Keratinocyte (primary cell): ENCODE results near the gene CCDC68. TPM values are rescaled to one million over a fixed set of nuclear protein-coding genes. Genes with fewer than 3 reads are reported as not detected.

Source experiments
- DNase-seq: peaks from one replicate; pipeline ENCODE4 v3.0.0-alpha.2; 2011; ENCODE audit warnings: low read depth, missing footprints, low spot score
- FAIRE-seq: peaks from 2 replicates; lab custom pipeline; 2011; peaks lifted over from hg19 to GRCh38; lab: Jason Lieb, UNC
- H2AFZ ChIP-seq: 2 replicates; pipeline ENCODE4 v1.6.0; 2012; ENCODE audit warnings: low read length, control low read depth, inconsistent platforms; ENCODE audit not compliant: control insufficient read depth
- H3K27ac ChIP-seq: 2 replicates; pipeline ENCODE4 v1.5.1; 2011; ENCODE audit warnings: low read length; ENCODE audit not compliant: control insufficient read depth, insufficient read depth
- H3K27me3 ChIP-seq: 3 replicates; pipeline ENCODE4 v1.6.0; 2011; ENCODE audit warnings: low read length; ENCODE audit not compliant: control insufficient read depth, insufficient read depth; ENCODE audit errors: extremely low read depth
- H3K36me3 ChIP-seq, 2 experiments: 2 replicates in 1 of 2; 3 replicates in 1 of 2; pipeline ENCODE4 v1.5.1; 2011; ENCODE audit warnings: low read length in 2 of 2, mild to moderate bottlenecking in 1 of 2; ENCODE audit not compliant: control insufficient read depth in 2 of 2, insufficient read depth in 2 of 2; ENCODE audit errors: extremely low read depth in 1 of 2
- H3K4me1 ChIP-seq: 3 replicates; pipeline ENCODE4 v1.5.1; 2011; ENCODE audit warnings: low read length; ENCODE audit not compliant: control insufficient read depth, insufficient read depth; ENCODE audit errors: extremely low read depth
- H3K4me2 ChIP-seq: 3 replicates; pipeline ENCODE4 v1.6.0; 2011; ENCODE audit warnings: low read depth, low read length; ENCODE audit not compliant: control insufficient read depth, insufficient read depth; ENCODE audit errors: extremely low read depth
- H3K4me3 ChIP-seq, 3 experiments: fragments of 200-600 bp in 1 of 3; sonication (generic) in 1 of 3; 2 replicates in 2 of 3; 3 replicates in 1 of 3; pipeline ENCODE4 v1.5.1; 2011 to 2016; ENCODE audit warnings: low read length in 3 of 3, mild to moderate bottlenecking in 3 of 3, control low read depth in 2 of 3, inconsistent platforms in 1 of 3, low read depth in 1 of 3, mixed read lengths in 1 of 3, mixed run types in 1 of 3, moderate library complexity in 1 of 3; ENCODE audit not compliant: control insufficient read depth in 2 of 3, insufficient read depth in 2 of 3; ENCODE audit errors: extremely low read depth in 1 of 3
- H3K79me2 ChIP-seq: 2 replicates; pipeline ENCODE4 v1.6.0; 2012; ENCODE audit warnings: low read length; ENCODE audit not compliant: control insufficient read depth, insufficient read depth
- H3K9ac ChIP-seq: 3 replicates; pipeline ENCODE4 v1.6.0; 2011; ENCODE audit warnings: low read length; ENCODE audit not compliant: control insufficient read depth, insufficient read depth; ENCODE audit errors: extremely low read depth
- H3K9me1 ChIP-seq: 3 replicates; pipeline ENCODE4 v1.6.0; 2011; ENCODE audit warnings: low read length; ENCODE audit not compliant: control insufficient read depth, insufficient read depth; ENCODE audit errors: extremely low read depth
- H3K9me3 ChIP-seq: 2 replicates; pipeline ENCODE4 v1.5.1; 2012; ENCODE audit warnings: low read depth, low read length; ENCODE audit not compliant: control insufficient read depth
- H4K20me1 ChIP-seq: 3 replicates; pipeline ENCODE4 v1.6.0; 2011; ENCODE audit warnings: low read length; ENCODE audit not compliant: control insufficient read depth, insufficient read depth; ENCODE audit errors: extremely low read depth
- CTCF ChIP-seq, 3 experiments: IDR thresholded peaks in 1 of 3; conservative IDR thresholded peaks in 1 of 3; optimal IDR thresholded peaks in 1 of 3; 2 replicates in 2 of 3; 3 replicates in 1 of 3; pipeline versions ENCODE3 to v1.5.1; 2011; ENCODE audit warnings: low read length in 3 of 3, mild to moderate bottlenecking in 3 of 3, moderate library complexity in 2 of 3, control low read depth in 1 of 3, inconsistent platforms in 1 of 3; ENCODE audit not compliant: insufficient read depth in 2 of 3; ENCODE audit errors: extremely low read depth in 1 of 3
- EZH2 ChIP-seq: IDR thresholded peaks from one replicate; pipeline ENCODE4 v1.6.1; 2012; ENCODE audit warnings: inconsistent platforms, mild to moderate bottlenecking, low read length, moderate library complexity
- dilution Hi-C: fragments of 300-500 bp; cut with MboI; formaldehyde crosslinking; loops from one replicate; pipeline ENCODE4 v1.7.0; 2020; ENCODE audit warnings: low sequenced_read_pairs; ENCODE audit not compliant: extremely low pct_ligation_motif_present
- polyA plus RNA-seq, 5 experiments: library from polyadenylated mRNA; depleted of rRNA in 3 of 5; stranded (reverse) in 3 of 5; stranded (forward) in 1 of 5; unstranded in 1 of 5; fragments of >200 nt; gene quantifications; 1 replicate in 1 of 5; 2 replicates in 3 of 5; 3 replicates in 1 of 5; pipeline versions ENCODE4 v1.2.1 to v1.2.3, GENCODE V29; 2011 to 2012; ENCODE audit warnings: missing spikeins in 2 of 5, low read depth in 1 of 5, low replicate concordance in 1 of 5

Gene CCDC68
- polyA plus RNA-seq, 1 donor (not counting 4 experiments of a cell fraction or from before 2014, with no cell fraction given), result 2.7 TPM

DNA sequence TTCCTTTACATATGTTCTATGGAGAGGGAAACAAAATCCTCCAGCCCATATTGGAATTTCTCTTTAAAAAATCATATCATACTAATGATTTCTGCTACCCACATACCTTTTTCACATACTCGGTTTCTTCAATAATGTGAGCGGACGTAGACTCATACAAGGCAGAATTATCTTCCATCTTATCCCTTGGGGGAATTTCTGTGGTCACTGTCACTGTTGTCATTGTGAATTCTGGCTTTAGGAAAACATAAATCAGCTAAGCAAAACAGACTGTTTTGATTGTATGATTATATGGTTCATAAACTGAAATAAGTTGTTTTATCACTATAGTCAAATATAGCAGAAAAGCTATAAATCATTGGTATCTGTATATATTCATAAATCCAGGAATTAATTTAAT lies 16.7 kb downstream of the CCDC68 start:
- H3K9me3 ChIP-seq, result no peaks in the 10 kb centered on the region
- no peaks in the 10 kb centered on the region for H3K9me1 ChIP-seq
- no peaks in the 10 kb centered on the region for H3K27me3 ChIP-seq
- H3K4me2 ChIP-seq, result no peak overlapping the region
- no peak overlapping the region for H3K27ac ChIP-seq
- H4K20me1 ChIP-seq, result no peaks in the 10 kb centered on the region
- DNase-seq (no peak), FAIRE-seq (peak; percentile 20)
- dilution Hi-C loops, result no loop called here
- H3K36me3 ChIP-seq, result no peaks in the 10 kb centered on the region
- H2AFZ ChIP-seq, result no peak overlapping the region
- no peak overlapping the region for H3K4me3 ChIP-seq
- H3K79me2 ChIP-seq, result no peaks in the 10 kb centered on the region
- no peak overlapping the region for H3K9ac ChIP-seq
- TF ChIP-seq CTCF (optimal IDR thresholded peaks at IDR 0.05 in 1 of 3, IDR thresholded peaks at IDR 0.05 in 1 of 3, conservative IDR thresholded peaks at IDR 0.05 in 1 of 3; ENCODE audit: extremely low read depth in 1 of 3, insufficient read depth in 2 of 3, low read length in 3 of 3), result no peak
- TF ChIP-seq EZH2, result no peak
- H3K4me1 ChIP-seq, result peaks cover 3% of the 10 kb centered on the region

DNA sequence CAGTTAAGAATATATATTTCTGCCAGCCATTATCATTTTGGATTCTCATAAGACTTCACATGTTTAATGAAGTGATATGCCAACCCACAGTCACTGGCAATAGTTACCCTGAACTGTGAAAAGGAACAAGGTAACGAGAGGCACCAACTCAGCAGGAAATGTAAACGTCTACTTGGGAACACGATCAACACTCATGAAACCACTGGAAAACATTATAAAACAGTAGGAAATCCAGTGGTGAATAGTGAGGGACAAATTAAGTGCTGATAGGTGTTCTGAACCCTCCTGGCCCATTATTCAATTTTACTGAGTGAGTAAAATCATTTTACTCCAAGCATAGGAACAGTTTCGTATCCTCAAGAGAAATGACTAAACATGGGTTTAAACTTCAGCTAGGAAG lies 17.1 kb downstream of the CCDC68 start:
- H3K9ac ChIP-seq, result no peak overlapping the region
- DNase-seq (no peak), FAIRE-seq (no peak)
- no peaks in the 10 kb centered on the region for H3K79me2 ChIP-seq
- H4K20me1 ChIP-seq, result no peaks in the 10 kb centered on the region
- H3K4me3 ChIP-seq, result no peak overlapping the region
- no peaks in the 10 kb centered on the region for H3K9me3 ChIP-seq
- H3K4me1 ChIP-seq, result peaks cover 3% of the 10 kb centered on the region
- TF ChIP-seq EZH2 (no peak), CTCF (optimal IDR thresholded peaks at IDR 0.05 in 1 of 3, IDR thresholded peaks at IDR 0.05 in 1 of 3, conservative IDR thresholded peaks at IDR 0.05 in 1 of 3; ENCODE audit: extremely low read depth in 1 of 3, insufficient read depth in 2 of 3, low read length in 3 of 3) (no peak)
- H3K27ac ChIP-seq, result no peak overlapping the region
- dilution Hi-C loops, result no loop called here
- no peaks in the 10 kb centered on the region for H3K36me3 ChIP-seq
- H3K9me1 ChIP-seq, result no peaks in the 10 kb centered on the region
- no peak overlapping the region for H3K4me2 ChIP-seq
- no peak overlapping the region for H2AFZ ChIP-seq
- no peaks in the 10 kb centered on the region for H3K27me3 ChIP-seq
